Panc1 (cell line): ENCODE measurements around the gene NT5DC2.

Experiments used
- REST ChIP-seq, 2 experiments: IDR thresholded peaks; 2 replicates each; pipeline ENCODE4 v1.6.1; 2011 to 2012; ENCODE audit warnings: low read depth in 2 of 2, control low read depth in 1 of 2, low read length in 1 of 2, mild to moderate bottlenecking in 1 of 2, moderate library complexity in 1 of 2; ENCODE audit not compliant: insufficient read depth in 1 of 2
- SIN3A ChIP-seq: IDR thresholded peaks from 2 replicates; pipeline ENCODE4 v1.6.1; 2012; ENCODE audit warnings: low read depth, mild to moderate bottlenecking, low read length, moderate library complexity, borderline replicate concordance; ENCODE audit not compliant: insufficient read depth
- TF ChIP-seq, protein P1 (sequence below): fragments of 450-650 bp; IDR thresholded peaks from 2 replicates; pipeline ENCODE4 v1.5.1; 2017; ENCODE audit warnings: mild to moderate bottlenecking

DNA sequence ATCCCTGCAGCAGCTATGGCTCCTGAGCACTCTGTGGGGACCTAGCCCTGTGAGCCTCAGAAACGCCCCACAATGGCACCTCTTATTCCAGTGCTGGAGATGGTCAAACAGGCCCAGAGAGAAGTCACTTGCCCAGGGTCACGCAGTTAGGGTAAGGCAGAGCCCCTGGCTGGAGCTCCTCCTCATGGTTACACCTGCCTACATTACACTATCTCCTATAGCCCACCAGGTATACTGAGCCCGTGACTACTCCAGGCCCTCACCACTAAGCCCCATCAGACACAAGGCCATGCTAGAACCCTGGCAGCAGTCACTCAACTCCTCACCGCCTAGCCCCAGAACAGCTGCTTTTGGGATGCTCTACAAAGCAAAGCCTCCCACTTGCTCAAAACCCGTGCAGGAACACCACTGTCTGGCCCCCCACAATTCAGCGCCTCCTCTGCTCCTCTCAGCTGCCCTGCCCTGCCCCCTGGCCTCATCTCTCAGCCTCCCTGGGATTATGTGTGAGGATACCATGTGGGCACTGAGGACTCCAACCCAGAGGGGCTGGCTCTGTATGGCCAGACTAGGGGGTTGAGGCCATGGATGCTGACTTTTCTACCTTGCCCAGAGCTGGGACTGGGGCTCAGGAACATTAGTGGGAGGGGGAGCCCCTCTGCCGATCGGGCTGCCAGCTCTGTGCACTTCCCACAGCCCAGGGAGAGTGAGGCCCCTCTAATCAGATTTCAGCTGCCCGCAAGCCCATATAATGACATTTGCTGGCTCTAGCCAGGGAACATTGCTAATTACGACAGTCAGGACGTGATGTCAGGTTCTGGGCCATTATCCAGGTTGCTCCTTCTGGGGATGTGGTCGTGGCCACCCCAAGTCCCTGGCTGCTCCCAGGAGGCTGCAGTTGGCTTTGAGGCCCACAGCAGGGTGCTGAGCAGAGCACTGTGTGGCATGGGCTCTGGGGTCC, 4.0 kb downstream of the NT5DC2 start:
- TF ChIP-seq, protein P1, sequence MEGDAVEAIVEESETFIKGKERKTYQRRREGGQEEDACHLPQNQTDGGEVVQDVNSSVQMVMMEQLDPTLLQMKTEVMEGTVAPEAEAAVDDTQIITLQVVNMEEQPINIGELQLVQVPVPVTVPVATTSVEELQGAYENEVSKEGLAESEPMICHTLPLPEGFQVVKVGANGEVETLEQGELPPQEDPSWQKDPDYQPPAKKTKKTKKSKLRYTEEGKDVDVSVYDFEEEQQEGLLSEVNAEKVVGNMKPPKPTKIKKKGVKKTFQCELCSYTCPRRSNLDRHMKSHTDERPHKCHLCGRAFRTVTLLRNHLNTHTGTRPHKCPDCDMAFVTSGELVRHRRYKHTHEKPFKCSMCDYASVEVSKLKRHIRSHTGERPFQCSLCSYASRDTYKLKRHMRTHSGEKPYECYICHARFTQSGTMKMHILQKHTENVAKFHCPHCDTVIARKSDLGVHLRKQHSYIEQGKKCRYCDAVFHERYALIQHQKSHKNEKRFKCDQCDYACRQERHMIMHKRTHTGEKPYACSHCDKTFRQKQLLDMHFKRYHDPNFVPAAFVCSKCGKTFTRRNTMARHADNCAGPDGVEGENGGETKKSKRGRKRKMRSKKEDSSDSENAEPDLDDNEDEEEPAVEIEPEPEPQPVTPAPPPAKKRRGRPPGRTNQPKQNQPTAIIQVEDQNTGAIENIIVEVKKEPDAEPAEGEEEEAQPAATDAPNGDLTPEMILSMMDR: no peak
- no peak for TF ChIP-seq REST (IDR thresholded peaks at IDR 0.05; ENCODE audit: insufficient read depth in 1 of 2, low read depth in 2 of 2, low read length in 1 of 2)
- no peak for TF ChIP-seq SIN3A
